H9 (cell line): ENCODE data around the gene KIF26A. TPM values are rescaled to one million over a fixed set of nuclear protein-coding genes. Genes with fewer than 3 reads are reported as not detected.

Experiments used
- DNase-seq: peaks from one replicate; pipeline ENCODE4 v3.0.0-alpha.2; 2017
- H2AFZ ChIP-seq: one replicate; pipeline ENCODE4 v1.6.1; 2013; ENCODE audit warnings: mild to moderate bottlenecking, low read length, control low read depth, moderate library complexity
- H2AK5ac ChIP-seq: 2 replicates; pipeline ENCODE4 v1.6.1; 2013; ENCODE audit warnings: low read length, control low read depth, mixed read lengths; ENCODE audit not compliant: insufficient read length
- H2BK120ac ChIP-seq: one replicate; pipeline ENCODE4 v1.6.1; 2013; ENCODE audit warnings: low read depth, mild to moderate bottlenecking, low read length, control low read depth, inconsistent platforms; ENCODE audit not compliant: poor library complexity, severe bottlenecking
- H2BK12ac ChIP-seq: 2 replicates; pipeline ENCODE4 v1.6.1; 2013; ENCODE audit warnings: low read length, control low read depth, mixed read lengths, low read depth; ENCODE audit not compliant: insufficient read length
- H2BK15ac ChIP-seq: 2 replicates; pipeline ENCODE4 v1.6.1; 2013; ENCODE audit warnings: low read depth, low read length, control low read depth
- H2BK20ac ChIP-seq: one replicate; pipeline ENCODE4 v1.6.1; 2013; ENCODE audit warnings: low read depth, mild to moderate bottlenecking, low read length, control low read depth, inconsistent platforms; ENCODE audit not compliant: poor library complexity, severe bottlenecking
- H2BK5ac ChIP-seq: 2 replicates; pipeline ENCODE4 v1.6.1; 2013; ENCODE audit warnings: low read length, control low read depth, mixed read lengths; ENCODE audit not compliant: insufficient read length
- H3K14ac ChIP-seq: 2 replicates; pipeline ENCODE4 v1.6.1; 2013; ENCODE audit warnings: low read length, control low read depth; ENCODE audit not compliant: insufficient read depth
- H3K18ac ChIP-seq: 2 replicates; pipeline ENCODE4 v1.6.1; 2013; ENCODE audit warnings: low read depth, mild to moderate bottlenecking, mixed read lengths, low read length, control low read depth; ENCODE audit not compliant: insufficient read length
- H3K23ac ChIP-seq: 2 replicates; pipeline ENCODE4 v1.6.1; 2013; ENCODE audit warnings: low read length, control low read depth, mixed read lengths, low read depth; ENCODE audit not compliant: insufficient read length
- H3K23me2 ChIP-seq: 2 replicates; pipeline ENCODE4 v1.6.1; 2013; ENCODE audit warnings: low read depth, mild to moderate bottlenecking, mixed read lengths, low read length, control low read depth; ENCODE audit not compliant: insufficient read length, poor library complexity, severe bottlenecking
- H3K27ac ChIP-seq: 2 replicates; pipeline ENCODE4 v1.5.1; 2013; ENCODE audit warnings: low read length, control low read depth, mixed read lengths, low read depth; ENCODE audit not compliant: insufficient read length
- H3K27me3 ChIP-seq: 2 replicates; pipeline ENCODE4 v1.6.1; 2013; ENCODE audit warnings: low read length, control low read depth, inconsistent platforms; ENCODE audit not compliant: insufficient read depth
- H3K4ac ChIP-seq: 2 replicates; pipeline ENCODE4 v1.6.1; 2013; ENCODE audit warnings: low read depth, mild to moderate bottlenecking, control low read depth, inconsistent platforms, low read length, moderate library complexity
- H3K4me1 ChIP-seq: 2 replicates; pipeline ENCODE4 v1.6.1; 2013; ENCODE audit warnings: low read length, control low read depth, inconsistent platforms; ENCODE audit not compliant: insufficient read depth
- H3K4me2 ChIP-seq: 2 replicates; pipeline ENCODE4 v1.6.1; 2013; ENCODE audit warnings: low read length, control low read depth, mixed read lengths; ENCODE audit not compliant: insufficient read length, insufficient read depth
- H3K56ac ChIP-seq: 2 replicates; pipeline ENCODE4 v1.6.1; 2013; ENCODE audit warnings: low read depth, mild to moderate bottlenecking, mixed read lengths, low read length, control low read depth; ENCODE audit not compliant: insufficient read length
- H3K79me1 ChIP-seq: 2 replicates; pipeline ENCODE4 v1.6.1; 2013; ENCODE audit warnings: low read depth, mild to moderate bottlenecking, moderate library complexity, low read length, control low read depth, inconsistent platforms; ENCODE audit not compliant: insufficient read depth, poor library complexity, severe bottlenecking
- H3K79me2 ChIP-seq: 2 replicates; pipeline ENCODE4 v1.6.1; 2013; ENCODE audit warnings: low read length, control low read depth, inconsistent platforms; ENCODE audit not compliant: insufficient read depth
- H3K9ac ChIP-seq: 2 replicates; pipeline ENCODE4 v1.6.1; 2013; ENCODE audit warnings: low read length, control low read depth, mixed read lengths; ENCODE audit not compliant: insufficient read length; ENCODE audit errors: extremely low read depth
- H3K9me3 ChIP-seq: one replicate; pipeline ENCODE4 v1.6.1; 2013; ENCODE audit warnings: low read depth, low read length, inconsistent platforms; ENCODE audit not compliant: control insufficient read depth
- H3T11ph ChIP-seq: one replicate; pipeline ENCODE4 v1.6.1; 2013; ENCODE audit warnings: mild to moderate bottlenecking, low read length, control low read depth, inconsistent platforms
- H4K20me1 ChIP-seq: one replicate; pipeline ENCODE4 v1.6.1; 2013; ENCODE audit not compliant: control insufficient read depth, insufficient read length, insufficient read depth
- H4K5ac ChIP-seq: 2 replicates; pipeline ENCODE4 v1.6.1; 2013; ENCODE audit warnings: low read depth, mild to moderate bottlenecking, mixed read lengths, low read length, control low read depth; ENCODE audit not compliant: insufficient read length
- H4K8ac ChIP-seq: replicated peaks from 2 replicates; pipeline ENCODE4 v1.6.1; 2013; ENCODE audit warnings: low read length, control low read depth, mixed read lengths, low read depth; ENCODE audit not compliant: insufficient read length
- H4K91ac ChIP-seq: 2 replicates; pipeline ENCODE4 v1.6.1; 2013; ENCODE audit warnings: low read depth, mild to moderate bottlenecking, moderate library complexity, mixed read lengths, low read length, control low read depth; ENCODE audit not compliant: insufficient read length
- H3K27ac Mint-ChIP-seq, 3 experiments: 2 replicates in 2 of 3; 3 replicates in 1 of 3; pipeline ENCODE4 v1.8.0; 2020 to 2021; ENCODE audit warnings: mixed read lengths in 3 of 3, mild to moderate bottlenecking in 1 of 3, moderate library complexity in 1 of 3
- H3K27me3 Mint-ChIP-seq: 2 replicates; pipeline ENCODE4 v1.8.0; 2021; ENCODE audit warnings: low read depth, mild to moderate bottlenecking, moderate library complexity, mixed read lengths
- H3K36me3 Mint-ChIP-seq, 3 experiments: 2 replicates in 2 of 3; 3 replicates in 1 of 3; pipeline ENCODE4 v1.8.0; 2020 to 2021; ENCODE audit warnings: low read depth in 3 of 3, mixed read lengths in 3 of 3; ENCODE audit not compliant: insufficient read depth in 1 of 3
- H3K4me1 Mint-ChIP-seq, 2 experiments: 2 replicates each; pipeline ENCODE4 v1.8.0; 2020; ENCODE audit warnings: mixed read lengths in 2 of 2
- H3K4me3 Mint-ChIP-seq, 2 experiments: 2 replicates in 1 of 2; 3 replicates in 1 of 2; pipeline ENCODE4 v1.8.0; 2020 to 2021; ENCODE audit warnings: mild to moderate bottlenecking in 2 of 2, mixed read lengths in 2 of 2, moderate library complexity in 1 of 2
- H3K9me3 Mint-ChIP-seq, 2 experiments: 2 replicates in 1 of 2; 3 replicates in 1 of 2; pipeline ENCODE4 v1.8.0; 2020; ENCODE audit warnings: mild to moderate bottlenecking in 2 of 2, mixed read lengths in 2 of 2, moderate library complexity in 1 of 2
- WGBS: extraction: QIAGEN DNeasy Blood & Tissue Kit; methylation state at CpG from one replicate; pipeline ENCODE4 v1.1.7; 2013; ENCODE audit warnings: missing lambda C conversion rate, low lambda C conversion rate, mixed read lengths; ENCODE audit not compliant: insufficient read length; ENCODE audit errors: extremely low coverage; 5-methylcytosine and 5-hydroxymethylcytosine counted together
- total RNA-seq: library from RNA; stranded (reverse); gene quantifications from 2 replicates; pipeline ENCODE4 v1.2.1, GENCODE V29; 2021
- TF ChIP-seq, protein P1 (sequence below): fragments of 200-600 bp; sonication (generic); conservative IDR thresholded peaks from 3 replicates; pipeline ENCODE4 v1.8.0; 2021; ENCODE audit warnings: antibody characterized with exemption, mild to moderate bottlenecking

Gene KIF26A
- total RNA-seq, 1 experiment from 2014 or later = 44.2 TPM

DNA sequence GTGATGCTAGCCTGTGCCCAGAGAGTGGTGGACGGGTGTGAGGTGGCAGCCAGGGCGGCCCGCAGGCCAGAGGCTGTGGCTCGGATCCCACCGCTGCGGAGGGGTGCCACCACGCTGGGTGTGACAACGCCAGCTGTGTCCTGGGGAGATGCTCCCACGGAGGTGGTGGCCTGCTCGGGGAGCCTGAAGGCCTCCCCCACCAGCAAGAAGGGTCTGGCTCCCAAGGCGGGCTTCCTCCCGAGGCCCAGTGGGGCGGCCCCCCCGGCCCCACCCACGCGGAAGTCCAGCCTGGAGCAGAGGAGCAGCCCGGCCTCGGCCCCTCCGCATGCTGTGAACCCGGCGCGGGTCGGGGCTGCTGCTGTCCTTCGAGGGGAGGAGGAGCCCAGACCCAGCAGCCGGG, 38.2 kb downstream of the KIF26A start:
- Histone ChIP-seq H4K91ac (no peak overlapping the region), H2AFZ (no peak overlapping the region), H3K56ac (no peak overlapping the region), H3K9me3 (no peaks in the 10 kb centered on the region), H2BK12ac (no peak overlapping the region), H4K5ac (no peak overlapping the region), H4K8ac (no peak overlapping the region), H3K23ac (no peak overlapping the region), H3K4me1 (no peaks in the 10 kb centered on the region), H3K27me3 (no peaks in the 10 kb centered on the region), H2BK5ac (no peak overlapping the region), H3K79me2 (no peaks in the 10 kb centered on the region), H3K18ac (no peak overlapping the region), H3T11ph (no peak overlapping the region), H2AK5ac (no peak overlapping the region), H4K20me1 (no peaks in the 10 kb centered on the region), H2BK15ac (no peak overlapping the region), H2BK20ac (no peak overlapping the region), H3K23me2 (no peaks in the 10 kb centered on the region), H3K79me1 (no peaks in the 10 kb centered on the region), H3K9ac (no peak overlapping the region), H3K27ac (no peak overlapping the region), H3K4me2 (no peak overlapping the region), H3K4ac (no peak overlapping the region), H2BK120ac (no peak overlapping the region), H3K14ac (no peak overlapping the region; the same call in 1 of the 2 replicates)
- no CpG with 5 or more reads among the region's 25 CpGs for WGBS
- H3K27me3 Mint-ChIP-seq = no peaks in the 10 kb centered on the region
- H3K36me3 Mint-ChIP-seq = peaks cover 2 to 13% (median 7%) of the 10 kb centered on the region in 3 experiments; a peak in 4 of 7 replicates
- H3K27ac Mint-ChIP-seq = no peak overlapping the region
- H3K4me3 Mint-ChIP-seq = no peak overlapping the region
- H3K9me3 Mint-ChIP-seq = no peaks in the 10 kb centered on the region
- peaks cover 2 to 8% of the 10 kb centered on the region in 2 experiments; a peak in 3 of 4 replicates for H3K4me1 Mint-ChIP-seq
- TF ChIP-seq, protein P1, sequence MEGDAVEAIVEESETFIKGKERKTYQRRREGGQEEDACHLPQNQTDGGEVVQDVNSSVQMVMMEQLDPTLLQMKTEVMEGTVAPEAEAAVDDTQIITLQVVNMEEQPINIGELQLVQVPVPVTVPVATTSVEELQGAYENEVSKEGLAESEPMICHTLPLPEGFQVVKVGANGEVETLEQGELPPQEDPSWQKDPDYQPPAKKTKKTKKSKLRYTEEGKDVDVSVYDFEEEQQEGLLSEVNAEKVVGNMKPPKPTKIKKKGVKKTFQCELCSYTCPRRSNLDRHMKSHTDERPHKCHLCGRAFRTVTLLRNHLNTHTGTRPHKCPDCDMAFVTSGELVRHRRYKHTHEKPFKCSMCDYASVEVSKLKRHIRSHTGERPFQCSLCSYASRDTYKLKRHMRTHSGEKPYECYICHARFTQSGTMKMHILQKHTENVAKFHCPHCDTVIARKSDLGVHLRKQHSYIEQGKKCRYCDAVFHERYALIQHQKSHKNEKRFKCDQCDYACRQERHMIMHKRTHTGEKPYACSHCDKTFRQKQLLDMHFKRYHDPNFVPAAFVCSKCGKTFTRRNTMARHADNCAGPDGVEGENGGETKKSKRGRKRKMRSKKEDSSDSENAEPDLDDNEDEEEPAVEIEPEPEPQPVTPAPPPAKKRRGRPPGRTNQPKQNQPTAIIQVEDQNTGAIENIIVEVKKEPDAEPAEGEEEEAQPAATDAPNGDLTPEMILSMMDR = no peak
- no peak for DNase-seq
